Testis (tissue), 2 donors: ENCODE measurements around the gene CCL28.

Experiments
- POLR2A ChIP-seq: fragments of 450-650 bp; IDR thresholded peaks from one replicate; pipeline ENCODE4 v1.6.1; 2017; ENCODE audit warnings: antibody characterized with exemption, mild to moderate bottlenecking, moderate library complexity
- TF ChIP-seq, protein P1 (sequence below), 3 experiments: fragments of 450-650 bp in 2 of 3; fragments of 200-600 bp in 1 of 3; sonication (generic) in 1 of 3; IDR thresholded peaks; one replicate each; pipeline ENCODE4 v1.5.1; 2016 to 2019; ENCODE audit warnings: antibody characterized with exemption in 3 of 3, mild to moderate bottlenecking in 2 of 3, moderate library complexity in 1 of 3

DNA sequence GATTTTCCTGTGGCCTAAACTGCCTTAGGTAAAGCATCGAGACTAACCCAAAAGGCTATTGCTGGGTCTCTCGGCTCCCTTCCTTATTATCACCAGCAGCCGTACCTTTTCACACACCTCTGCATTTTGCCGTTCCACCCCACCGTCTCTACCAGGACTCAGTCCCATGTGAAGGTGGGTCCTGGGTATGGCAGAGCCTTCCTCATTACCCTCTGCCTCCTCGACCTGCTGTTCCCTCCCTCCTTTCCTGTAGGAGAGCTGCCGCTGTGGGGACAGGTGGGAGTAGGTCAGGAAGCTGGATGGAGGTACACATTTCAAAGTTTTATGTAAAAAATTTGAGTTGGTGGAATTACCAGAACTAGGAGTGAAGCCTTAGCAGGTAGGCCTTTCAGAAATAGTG is 1.8 kb downstream of the CCL28 start:
- TF ChIP-seq, protein P1, sequence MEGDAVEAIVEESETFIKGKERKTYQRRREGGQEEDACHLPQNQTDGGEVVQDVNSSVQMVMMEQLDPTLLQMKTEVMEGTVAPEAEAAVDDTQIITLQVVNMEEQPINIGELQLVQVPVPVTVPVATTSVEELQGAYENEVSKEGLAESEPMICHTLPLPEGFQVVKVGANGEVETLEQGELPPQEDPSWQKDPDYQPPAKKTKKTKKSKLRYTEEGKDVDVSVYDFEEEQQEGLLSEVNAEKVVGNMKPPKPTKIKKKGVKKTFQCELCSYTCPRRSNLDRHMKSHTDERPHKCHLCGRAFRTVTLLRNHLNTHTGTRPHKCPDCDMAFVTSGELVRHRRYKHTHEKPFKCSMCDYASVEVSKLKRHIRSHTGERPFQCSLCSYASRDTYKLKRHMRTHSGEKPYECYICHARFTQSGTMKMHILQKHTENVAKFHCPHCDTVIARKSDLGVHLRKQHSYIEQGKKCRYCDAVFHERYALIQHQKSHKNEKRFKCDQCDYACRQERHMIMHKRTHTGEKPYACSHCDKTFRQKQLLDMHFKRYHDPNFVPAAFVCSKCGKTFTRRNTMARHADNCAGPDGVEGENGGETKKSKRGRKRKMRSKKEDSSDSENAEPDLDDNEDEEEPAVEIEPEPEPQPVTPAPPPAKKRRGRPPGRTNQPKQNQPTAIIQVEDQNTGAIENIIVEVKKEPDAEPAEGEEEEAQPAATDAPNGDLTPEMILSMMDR (IDR thresholded peaks at IDR 0.05): no peak
- no peak for TF ChIP-seq POLR2A
